SK-N-SH (cell line): ENCODE results near the gene ATF2. TPM values are rescaled to one million over a fixed set of nuclear protein-coding genes. Genes with fewer than 3 reads are reported as not detected.

Experiments used
- CTCF ChIA-PET: fragments of 300-600, 350-600 bp; formaldehyde crosslinking; extraction: SDS; loops from one replicate; lab custom pipeline; 2021; lab: Yijun Ruan, JAX
- POLR2A ChIA-PET: fragments of 350-600 bp; sonication (Branson Sonifier 250); formaldehyde crosslinking; extraction: SDS; loops from one replicate; lab custom pipeline; 2020; ENCODE audit warnings: antibody characterized with exemption, inconsistent platforms; lab: Yijun Ruan, JAX
- DNase-seq: peaks from one replicate; pipeline ENCODE4 v3.0.0; 2012
- H2AFZ ChIP-seq: fragments of 200-600 bp; sonication (generic); 2 replicates; pipeline ENCODE4 v1.8.1; 2016; ENCODE audit warnings: antibody characterized with exemption, mild to moderate bottlenecking, low read depth
- H3F3A ChIP-seq: fragments of 200-600 bp; sonication (generic); replicated peaks from 2 replicates; pipeline ENCODE3; 2016; ENCODE audit warnings: antibody characterized with exemption, mild to moderate bottlenecking; ENCODE audit not compliant: insufficient read depth
- H3K27ac ChIP-seq, 2 experiments: fragments of 200-500 bp in 1 of 2; fragments of 200-600 bp in 1 of 2; sonication (Bioruptor generic) in 1 of 2; sonication (generic), shearing (Covaris generic) in 1 of 2; 2 replicates each; pipeline versions ENCODE4 v1.5.1 to v1.6.1; 2014 to 2016; ENCODE audit warnings: low read depth in 2 of 2, inconsistent platforms in 1 of 2, low read length in 1 of 2, mild to moderate bottlenecking in 1 of 2, mixed read lengths in 1 of 2
- H3K27me3 ChIP-seq: fragments of 200-600 bp; sonication (generic), shearing (Covaris generic); 2 replicates; pipeline ENCODE4 v1.6.1; 2016; ENCODE audit warnings: mixed run types; ENCODE audit not compliant: insufficient read depth
- H3K36me3 ChIP-seq, 2 experiments: fragments of 200-500 bp in 1 of 2; fragments of 200-600 bp in 1 of 2; sonication (Bioruptor generic) in 1 of 2; sonication (generic) in 1 of 2; replicated peaks in 1 of 2; 2 replicates each; pipeline versions ENCODE3 to v1.5.1; 2014 to 2016; ENCODE audit warnings: low read length in 1 of 2, mild to moderate bottlenecking in 1 of 2; ENCODE audit not compliant: insufficient read depth in 2 of 2, control insufficient read depth in 1 of 2
- H3K4me1 ChIP-seq, 2 experiments: fragments of 200-500 bp in 1 of 2; fragments of 200-600 bp in 1 of 2; sonication (Bioruptor generic) in 1 of 2; sonication (generic), shearing (Covaris generic) in 1 of 2; 2 replicates each; pipeline versions ENCODE4 v1.5.1 to v1.6.1; 2014 to 2016; ENCODE audit warnings: low read depth in 1 of 2, low read length in 1 of 2, mixed run types in 1 of 2; ENCODE audit not compliant: insufficient read depth in 2 of 2, control insufficient read depth in 1 of 2
- H3K4me2 ChIP-seq: fragments of 200-600 bp; sonication (generic), shearing (Covaris generic); 2 replicates; pipeline ENCODE4 v1.6.1; 2017; ENCODE audit warnings: mixed run types
- H3K4me3 ChIP-seq, 2 experiments: fragments of 200-500 bp in 1 of 2; fragments of 200-600 bp in 1 of 2; sonication (Bioruptor generic) in 1 of 2; sonication (generic), shearing (Covaris generic) in 1 of 2; 2 replicates each; pipeline versions ENCODE4 v1.5.1 to v1.8.1; 2014 to 2016; ENCODE audit warnings: low read depth in 2 of 2, inconsistent platforms in 1 of 2, low read length in 1 of 2, mild to moderate bottlenecking in 1 of 2, mixed read lengths in 1 of 2, moderate library complexity in 1 of 2
- H3K79me2 ChIP-seq: fragments of 200-600 bp; sonication (generic); 2 replicates; pipeline ENCODE4 v1.8.1; 2017; ENCODE audit warnings: mild to moderate bottlenecking; ENCODE audit not compliant: insufficient read depth
- H3K9ac ChIP-seq: fragments of 200-600 bp; sonication (generic); 2 replicates; pipeline ENCODE4 v1.6.1; 2017; ENCODE audit warnings: mixed run types
- H3K9me2 ChIP-seq: fragments of 200-600 bp; sonication (generic); 2 replicates; pipeline ENCODE4 v1.6.1; 2017; ENCODE audit warnings: mixed run types
- H3K9me3 ChIP-seq: fragments of 200-600 bp; sonication (generic); 2 replicates; pipeline ENCODE4 v1.6.1; 2017; ENCODE audit warnings: mixed run types, mild to moderate bottlenecking, moderate library complexity
- H4K20me1 ChIP-seq: fragments of 200-600 bp; sonication (generic); 2 replicates; pipeline ENCODE4 v1.6.1; 2017; ENCODE audit warnings: mild to moderate bottlenecking, mixed run types; ENCODE audit not compliant: insufficient read depth
- CHD2 ChIP-seq: fragments of 150-350 bp; IDR thresholded peaks from 2 replicates; pipeline ENCODE4 v1.6.1; 2018; ENCODE audit warnings: low read length; ENCODE audit not compliant: partially characterized antibody
- CTCF ChIP-seq: fragments of 200-600 bp; sonication (generic); IDR thresholded peaks from 2 replicates; pipeline ENCODE4 v1.6.1; 2017; ENCODE audit warnings: antibody characterized with exemption, mild to moderate bottlenecking, moderate library complexity
- EP300 ChIP-seq, 2 experiments: IDR thresholded peaks; 2 replicates each; pipeline versions ENCODE4 v1.4.0 to v1.6.1; 2012; ENCODE audit warnings: borderline replicate concordance in 1 of 2, low read depth in 1 of 2, low read length in 1 of 2
- FOXJ3 ChIP-seq: sonication (generic); formaldehyde crosslinking; IDR thresholded peaks from 2 replicates; pipeline ENCODE4 v1.5.1; 2020; ENCODE audit warnings: mild to moderate bottlenecking, missing genetic modification reagents
- GABPA ChIP-seq: IDR thresholded peaks from 2 replicates; pipeline ENCODE4 v1.4.0; 2012; ENCODE audit warnings: low read depth, mild to moderate bottlenecking
- GATA2 ChIP-seq: sonication (generic); formaldehyde crosslinking; IDR thresholded peaks from 2 replicates; pipeline ENCODE4 v1.5.0; 2020; ENCODE audit warnings: mild to moderate bottlenecking, missing genetic modification reagents
- IRF3 ChIP-seq: fragments of 150-350 bp; IDR thresholded peaks from 2 replicates; pipeline ENCODE4 v1.6.1; 2016; ENCODE audit warnings: mild to moderate bottlenecking, low read depth, low read length
- MAX ChIP-seq: IDR thresholded peaks from 2 replicates; pipeline ENCODE4 v1.4.0; 2012; ENCODE audit warnings: low read depth
- MEF2A ChIP-seq: IDR thresholded peaks from 2 replicates; pipeline ENCODE4 v1.4.0; 2012; ENCODE audit warnings: low read depth, borderline replicate concordance
- NFIC ChIP-seq: IDR thresholded peaks from 2 replicates; pipeline ENCODE4 v1.4.0; 2012; ENCODE audit warnings: borderline replicate concordance
- PBX3 ChIP-seq: IDR thresholded peaks from 2 replicates; pipeline ENCODE4; 2012
- RCOR1 ChIP-seq: fragments of 150-350 bp; IDR thresholded peaks from 2 replicates; pipeline ENCODE4 v1.6.1; 2017; ENCODE audit warnings: antibody characterized with exemption, low read length
- RXRA ChIP-seq: IDR thresholded peaks from 2 replicates; pipeline ENCODE4 v1.4.0; 2012; ENCODE audit warnings: low read depth, mild to moderate bottlenecking, borderline replicate concordance
- SIN3A ChIP-seq: IDR thresholded peaks from 2 replicates; pipeline ENCODE4 v1.6.1; 2012; ENCODE audit warnings: low read depth, mild to moderate bottlenecking, low read length, moderate library complexity, borderline replicate concordance
- SMC3 ChIP-seq: IDR thresholded peaks from 2 replicates; pipeline ENCODE4 v1.6.1; 2012; ENCODE audit warnings: low read depth, low read length, improper control_type of control experiment
- TAF1 ChIP-seq: IDR thresholded peaks from 2 replicates; pipeline ENCODE4 v1.6.1; 2012; ENCODE audit warnings: low read depth, mild to moderate bottlenecking, low read length, moderate library complexity, borderline replicate concordance
- TCF12 ChIP-seq: IDR thresholded peaks from 2 replicates; pipeline ENCODE4 v1.4.0; 2012
- TEAD4 ChIP-seq: IDR thresholded peaks from 2 replicates; pipeline ENCODE4 v1.4.0; 2012; ENCODE audit warnings: mild to moderate bottlenecking, borderline replicate concordance; ENCODE audit not compliant: insufficient read depth
- USF1 ChIP-seq: IDR thresholded peaks from 2 replicates; pipeline ENCODE4 v1.4.0; 2012; ENCODE audit warnings: low read depth, borderline replicate concordance
- USF2 ChIP-seq: fragments of 150-350 bp; IDR thresholded peaks from 2 replicates; pipeline ENCODE4 v1.6.1; 2017; ENCODE audit warnings: antibody characterized with exemption, low read length, low read depth, borderline replicate concordance
- YY1 ChIP-seq: IDR thresholded peaks from 2 replicates; pipeline ENCODE4 v1.4.0; 2012; ENCODE audit warnings: low read depth, mild to moderate bottlenecking
- WGBS: methylation state at CpG from one replicate; pipeline ENCODE4 v1.1.6; 2017; ENCODE audit warnings: low lambda C conversion rate; 5-methylcytosine and 5-hydroxymethylcytosine counted together
- polyA plus RNA-seq, 3 experiments: library from polyadenylated mRNA; depleted of rRNA; stranded (reverse); fragments of >200 nt; gene quantifications; 2 replicates each; pipeline ENCODE4 v1.2.3, GENCODE V29; 2012

ATF2 gene
- polyA plus RNA-seq, 1 of the 3 experiments (the other 2 are of a cell fraction), result 19.0 TPM

- TF ChIP-seq PBX3 (no peak), GATA2 (CRISPR knock-in tag) (no peak), USF1 (no peak), IRF3 (no peak), GABPA (no peak), MEF2A (no peak), TEAD4 (no peak), MAX (no peak), SMC3 (no peak), TCF12 (no peak), YY1 (no peak)
- TF ChIP-seq, all 33 proteins: peak for 0
Observed at GRCh38 chr2:175158894-175159293, 9.1 kb downstream of the ATF2 start (continued).

- 94% methylated on average over 5 of the region's 5 CpGs for WGBS
- H3K79me2 ChIP-seq, result peaks cover 100% of the 10 kb centered on the region
- no peak for DNase-seq
- H3K36me3 ChIP-seq, result peaks cover 2 to 14% of the 10 kb centered on the region in 2 experiments
- no peaks in the 10 kb centered on the region for H3K27me3 ChIP-seq
- H3F3A ChIP-seq, result peaks cover 17% of the 10 kb centered on the region
- ChIA-PET POLR2A (no interaction called here), CTCF (interaction anchor here (0.7 kb wide), 1 partner anchor 8 kb away, joined by 3 read pairs; no protein-coding TSS in a partner anchor)
- H2AFZ ChIP-seq, result no peak overlapping the region
- H3K4me3 ChIP-seq, result no peak overlapping the region
- no peaks in the 10 kb centered on the region for H3K9me2 ChIP-seq
- no peak overlapping the region for H3K9ac ChIP-seq
- H3K4me1 ChIP-seq, result peaks cover 2 to 9% of the 10 kb centered on the region in 2 experiments; a peak in 3 of 4 replicates
- no peak overlapping the region for H3K27ac ChIP-seq
- H4K20me1 ChIP-seq, result peaks cover 93% of the 10 kb centered on the region
- H3K4me2 ChIP-seq, result no peak overlapping the region
- no peaks in the 10 kb centered on the region for H3K9me3 ChIP-seq
- no peak for TF ChIP-seq TAF1
- no peak for TF ChIP-seq SIN3A
- TF ChIP-seq RCOR1, result no peak
- no peak for TF ChIP-seq IRF3
- TF ChIP-seq CHD2, result no peak
- no peak for TF ChIP-seq NFIC
- TF ChIP-seq PBX3, result no peak
- no peak for TF ChIP-seq YY1
- TF ChIP-seq EP300 (IDR thresholded peaks at IDR 0.05; ENCODE audit: borderline replicate concordance in 1 of 2, low read depth in 1 of 2, low read length in 1 of 2), result no peak
- no peak for TF ChIP-seq GATA2 (CRISPR knock-in tag)
- TF ChIP-seq RXRA, result no peak
- TF ChIP-seq USF1, result no peak
- no peak for TF ChIP-seq CTCF
- TF ChIP-seq FOXJ3 (CRISPR knock-in tag), result no peak
- no peak for TF ChIP-seq USF2
- no peak for TF ChIP-seq GABPA
- TF ChIP-seq TEAD4, result no peak
Observed at GRCh38 chr2:175156534-175156933, 11.5 kb downstream of the ATF2 start.
